Endothelial cell of hepatic sinusoid (primary cell): ENCODE results near the gene RNU2-1.
"Not testable (repeated sequence)": the region's sequence is repeated elsewhere in the genome, so short reads cannot be mapped to it uniquely, and the experiment has no call there.

Experiments used
- in situ Hi-C: cut with HindIII; loops from 2 replicates; pipeline ENCODE4 v1.10.0; 2017; ENCODE audit warnings: low sequenced_read_pairs

The RNU2-1 gene

DNA sequence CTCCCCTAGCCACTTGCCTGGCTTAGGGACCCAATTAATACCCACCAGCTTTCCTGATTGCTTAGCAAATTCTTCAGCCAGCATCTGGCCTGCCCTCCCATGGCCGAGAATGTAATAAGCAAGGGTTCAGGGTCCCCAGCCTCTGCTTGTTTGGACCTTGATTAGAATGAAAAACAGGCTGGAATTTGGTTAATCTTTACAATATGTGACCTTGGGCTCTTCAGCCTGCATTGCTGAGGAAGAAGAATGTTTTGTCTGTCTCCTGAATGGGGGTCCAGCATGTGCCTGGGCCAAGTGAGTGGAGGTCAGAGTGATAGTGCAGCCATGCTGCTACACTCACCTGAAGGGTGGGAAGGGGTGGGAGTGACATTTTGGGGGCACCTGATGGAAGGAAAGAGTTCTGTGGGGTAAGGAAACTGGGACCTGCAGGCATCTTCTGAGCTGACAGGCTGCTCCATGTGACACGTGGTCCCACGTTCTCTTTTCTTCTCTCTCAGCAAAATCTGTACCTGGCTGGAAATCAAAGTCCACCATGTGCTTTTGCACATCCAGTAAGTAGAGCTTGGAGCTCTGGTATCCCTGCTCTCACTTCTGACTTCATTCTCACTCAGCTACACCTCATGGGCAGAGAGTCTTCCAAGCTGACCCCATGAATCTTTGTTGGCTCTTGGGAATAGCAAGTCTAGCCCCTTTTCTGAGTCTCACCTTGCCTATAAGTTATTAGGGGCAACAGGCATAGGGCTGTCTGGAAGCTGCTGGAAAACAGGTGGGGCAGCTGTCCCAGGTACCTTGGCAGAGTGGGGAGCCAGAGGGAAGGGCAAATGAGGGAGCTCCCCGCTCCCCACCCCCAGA lies 16.8 kb downstream of the RNU2-1 start:
- in situ Hi-C loops = no loop called here

DNA sequence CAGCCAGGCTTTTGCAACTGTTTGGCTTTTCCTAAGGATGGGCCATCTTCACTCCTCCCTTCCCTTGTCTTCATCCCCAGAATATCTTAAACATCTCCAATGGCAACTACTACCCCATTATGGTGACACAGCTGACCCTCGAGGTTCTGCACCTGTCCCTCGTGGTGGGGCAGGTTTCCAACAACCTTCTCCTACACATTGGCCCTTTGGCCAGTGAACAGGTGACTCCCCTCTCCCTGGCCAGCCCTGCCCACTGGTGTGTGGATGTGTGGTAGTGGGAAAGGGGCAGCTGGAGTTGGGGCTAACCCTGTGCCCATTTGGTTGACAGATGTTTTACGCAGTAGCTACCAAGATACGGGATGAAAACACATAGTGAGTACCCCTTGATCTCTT lies 17.4 kb downstream of the RNU2-1 start:
- in situ Hi-C loops = no loop called here

DNA sequence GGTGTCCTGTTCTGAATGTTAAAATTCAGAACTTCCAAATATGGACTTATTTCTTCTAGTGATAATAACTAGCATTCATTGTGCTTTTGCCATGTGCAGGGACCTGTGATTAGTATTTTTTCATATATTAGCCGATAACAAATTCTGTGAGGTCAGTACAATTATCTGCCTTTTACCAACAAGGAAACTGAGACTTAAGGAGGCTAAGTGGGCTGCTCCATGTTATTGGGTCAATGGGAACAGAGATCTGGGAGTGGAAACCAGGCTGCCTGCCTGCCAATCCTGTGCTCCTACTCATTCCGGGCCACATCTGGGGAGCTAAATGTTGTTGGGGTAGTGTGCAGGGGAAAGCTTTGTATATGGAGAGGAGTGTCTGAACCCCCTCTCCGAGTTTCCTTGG lies 18.4 kb downstream of the RNU2-1 start:
- in situ Hi-C loops = no loop called here

DNA sequence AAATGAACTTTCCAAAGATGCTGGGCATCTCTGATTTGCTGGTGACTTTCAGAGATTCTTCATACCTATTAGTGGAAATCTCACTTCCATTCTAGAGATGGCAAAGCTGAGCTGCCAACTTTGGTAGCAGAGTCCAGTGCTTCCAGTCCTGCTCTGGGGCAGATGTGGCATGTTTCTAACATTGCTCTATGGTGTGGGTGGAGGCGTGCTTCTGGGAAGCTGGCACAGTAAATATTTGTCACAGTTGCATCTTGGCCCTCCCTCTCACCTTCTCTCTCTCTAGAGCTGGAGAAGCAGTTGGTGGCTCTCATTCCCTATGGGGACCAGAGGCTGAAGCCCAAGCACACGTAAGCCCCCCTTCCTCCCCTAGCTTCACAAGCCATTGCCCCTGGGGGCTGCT lies 20.2 kb downstream of the RNU2-1 start:
- in situ Hi-C loops = no loop called here

DNA sequence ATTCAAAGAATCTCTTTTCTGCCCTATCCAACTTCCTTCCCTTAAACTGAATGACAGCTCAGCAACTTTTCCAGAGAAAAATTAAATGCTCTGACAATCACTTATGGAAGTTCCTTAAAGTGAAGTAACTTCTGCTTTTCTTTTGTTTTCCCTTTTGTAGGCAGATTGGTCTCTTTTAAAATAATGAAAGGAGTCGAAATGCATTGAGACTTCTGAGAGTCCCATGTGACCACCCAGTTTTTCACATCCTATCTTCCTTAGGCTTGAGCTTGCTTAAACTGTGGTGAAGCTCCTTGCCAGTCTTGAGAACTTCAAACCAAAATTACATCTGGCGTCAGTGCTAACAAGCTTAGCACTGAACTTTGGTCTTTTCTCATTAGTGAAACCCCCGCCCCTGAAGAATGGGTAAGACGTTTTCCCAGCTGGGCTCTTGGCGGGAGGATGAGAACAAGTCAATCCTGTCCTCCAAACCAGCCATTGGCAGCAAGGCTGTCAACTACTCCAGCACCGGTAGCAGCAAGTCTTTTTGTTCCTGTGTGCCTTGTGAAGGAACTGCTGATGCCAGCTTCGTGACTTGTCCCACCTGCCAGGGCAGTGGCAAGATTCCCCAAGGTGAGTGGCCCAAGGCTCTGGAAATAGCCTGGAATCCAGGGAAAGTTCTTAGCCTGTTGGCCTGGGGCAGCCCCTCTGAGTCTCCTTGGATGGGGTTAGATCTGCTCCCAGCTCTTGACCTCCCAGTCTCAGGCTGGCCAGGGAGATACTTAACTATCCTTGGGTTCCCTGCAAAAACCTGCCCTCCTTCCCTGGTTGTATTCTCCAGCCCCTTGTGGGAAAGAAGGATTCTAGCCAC lies 20.9 kb downstream of the RNU2-1 start:
- in situ Hi-C loops = no loop called here

DNA sequence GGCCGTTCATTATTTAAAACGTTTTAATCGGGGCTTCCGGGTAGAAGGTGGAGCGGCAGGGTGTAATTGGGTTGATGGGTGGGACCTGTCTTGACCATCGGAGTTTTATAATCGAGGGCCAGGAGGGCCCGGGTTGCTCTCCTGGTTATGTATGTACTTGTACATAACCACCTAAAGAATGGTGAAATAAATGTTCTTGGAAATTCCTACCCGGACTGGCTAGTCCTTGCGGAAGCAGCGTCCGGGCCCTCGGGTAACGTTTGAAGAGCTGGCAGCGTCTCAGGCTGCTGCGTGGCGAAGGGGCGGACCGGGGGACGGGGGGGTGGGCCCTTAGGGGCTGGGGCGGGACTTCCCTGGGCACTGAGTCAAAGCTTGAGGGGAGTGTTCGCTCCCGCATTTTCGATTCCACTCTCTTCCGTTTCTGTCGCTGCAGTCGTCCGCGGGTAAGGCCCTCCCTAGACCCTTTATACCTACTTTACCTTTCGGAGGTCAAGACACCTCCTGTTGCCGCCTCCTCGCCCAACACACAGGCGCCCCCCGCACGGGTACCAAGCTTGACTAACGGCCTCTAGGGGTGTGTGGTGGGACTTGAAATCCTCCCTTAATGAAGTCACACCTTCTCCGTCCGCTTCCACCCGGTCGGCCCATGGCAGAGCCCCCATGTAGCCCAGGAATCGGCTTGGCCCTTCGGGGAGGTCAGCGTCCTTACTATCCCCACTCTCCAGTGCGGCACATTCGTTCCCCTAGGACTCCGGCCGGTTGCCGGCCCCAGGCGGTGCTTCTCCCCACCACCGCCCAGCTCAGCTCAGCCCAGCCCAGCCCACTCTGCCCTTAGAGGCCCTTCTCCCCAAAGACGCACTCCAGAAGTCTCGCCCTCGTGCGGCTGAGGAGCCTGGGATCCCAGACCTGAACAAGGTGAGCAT lies 22.0 kb downstream of the RNU2-1 start, which contains the start of gene TMEM106A:
Gene TMEM106A, plus strand, starts transcription at position 396 of the 923 bp plus-strand sequence. CDS start 1,167 bp downstream, outside the sequence.
- in situ Hi-C loops = no loop called here

DNA sequence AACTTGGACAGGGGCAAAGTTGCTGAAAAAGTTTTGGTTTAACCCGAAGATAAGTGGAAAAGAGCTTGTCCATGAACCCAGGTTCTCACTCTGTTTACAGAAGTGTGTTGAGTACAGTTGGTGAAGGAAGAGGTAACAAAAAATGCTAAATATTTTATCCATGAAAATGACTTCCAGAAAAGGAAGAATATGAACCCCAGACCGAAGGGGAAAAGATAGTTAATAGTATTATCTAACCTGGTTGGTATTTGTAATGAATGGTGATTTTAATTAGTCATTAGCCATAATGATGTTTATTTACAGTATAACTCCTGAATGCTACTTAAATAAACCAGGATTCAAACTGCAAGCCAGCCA lies 22.7 kb downstream of the RNU2-1 start:
- in situ Hi-C loops = no loop called here

DNA sequence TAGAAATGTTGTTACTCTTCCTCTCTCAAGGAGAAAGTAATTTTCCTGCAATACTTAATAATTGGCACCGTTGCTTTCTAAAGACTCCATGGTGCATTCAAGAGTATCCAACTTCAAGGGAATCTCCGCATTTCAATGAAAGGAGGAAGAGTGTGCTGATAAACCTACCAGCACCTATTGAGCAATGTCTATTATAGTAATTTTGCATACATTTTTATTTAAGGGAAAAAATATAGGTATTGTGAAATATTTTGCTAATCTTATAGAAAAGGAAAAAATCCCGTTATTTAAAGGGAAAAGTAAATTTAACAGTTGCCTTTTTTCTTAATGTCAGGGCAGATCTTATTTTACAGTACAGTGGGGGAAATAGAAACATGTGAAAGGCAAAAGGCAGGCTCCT lies 23.2 kb downstream of the RNU2-1 start:
- in situ Hi-C loops = no loop called here

DNA sequence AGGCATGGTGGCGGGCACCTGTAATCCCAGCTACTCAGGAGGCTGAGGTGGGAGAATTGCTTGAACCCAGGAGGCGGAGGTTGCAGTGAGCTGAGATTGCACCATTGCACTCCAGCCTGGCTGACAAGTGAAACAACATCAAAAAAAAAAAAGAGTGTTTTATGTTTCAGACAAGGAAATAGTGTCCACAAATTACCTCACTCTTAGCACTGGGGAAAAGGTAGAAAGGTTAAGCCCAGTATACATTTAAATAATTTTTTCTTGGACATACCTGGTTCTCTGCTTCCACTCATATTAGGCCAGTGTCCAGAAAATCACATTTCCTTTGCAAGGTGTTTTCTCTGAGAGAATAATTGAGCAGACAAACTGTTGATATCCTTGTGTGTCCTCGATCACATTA lies 30.8 kb downstream of the RNU2-1 start:
- in situ Hi-C loops = not testable (repeated sequence)

DNA sequence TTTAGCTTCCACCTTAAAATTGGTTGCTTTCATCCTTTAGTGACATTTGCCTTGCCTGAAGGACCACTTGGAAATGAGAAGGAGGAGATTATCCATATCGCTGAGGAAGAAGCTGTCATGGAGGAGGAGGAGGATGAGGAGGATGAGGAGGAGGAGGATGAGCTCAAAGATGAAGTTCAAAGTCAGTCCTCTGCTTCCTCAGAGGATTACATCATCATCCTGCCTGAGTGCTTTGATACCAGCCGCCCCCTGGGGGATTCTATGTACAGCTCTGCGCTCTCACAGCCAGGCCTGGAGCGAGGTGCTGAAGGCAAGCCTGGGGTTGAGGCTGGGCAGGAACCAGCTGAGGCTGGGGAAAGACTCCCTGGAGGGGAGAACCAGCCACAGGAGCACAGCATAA lies 33.6 kb downstream of the RNU2-1 start:
- in situ Hi-C loops = no loop called here

DNA sequence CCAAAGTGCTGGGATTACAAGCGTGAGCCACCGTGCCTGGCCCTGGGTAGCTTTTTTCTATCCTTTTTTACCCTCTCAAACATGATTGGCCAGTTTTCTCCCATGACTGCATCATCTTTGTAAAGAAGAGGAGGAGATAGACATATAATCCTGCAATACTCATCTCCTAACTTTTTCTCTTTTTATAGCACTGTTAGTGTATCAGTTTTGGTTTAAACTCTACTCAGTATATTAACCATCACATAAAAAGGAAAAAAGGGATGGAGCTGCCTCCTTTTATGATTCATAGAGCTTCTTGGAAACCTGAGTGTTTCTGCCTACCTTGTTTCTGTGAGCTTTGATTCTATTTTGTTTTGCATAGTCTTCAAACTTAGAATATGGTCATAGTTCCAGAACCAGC lies 34.1 kb downstream of the RNU2-1 start:
- in situ Hi-C loops = no loop called here

DNA sequence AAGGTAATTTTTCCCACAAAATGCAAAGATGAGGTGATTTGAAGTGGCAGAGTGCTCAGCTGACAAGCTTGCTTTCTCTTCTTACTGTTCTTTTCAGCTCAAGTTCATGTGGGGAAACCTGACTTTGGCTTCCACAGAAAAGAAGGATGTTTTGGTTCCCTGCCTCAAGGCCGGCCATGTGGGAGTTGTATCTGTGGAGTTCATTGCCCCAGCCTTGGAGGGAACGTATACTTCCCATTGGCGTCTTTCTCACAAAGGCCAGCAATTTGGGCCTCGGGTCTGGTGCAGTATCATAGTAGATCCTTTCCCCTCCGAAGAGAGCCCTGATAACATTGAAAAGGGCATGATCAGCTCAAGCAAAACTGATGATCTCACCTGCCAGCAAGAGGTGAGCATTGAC lies 40.5 kb downstream of the RNU2-1 start:
- in situ Hi-C loops = no loop called here

DNA sequence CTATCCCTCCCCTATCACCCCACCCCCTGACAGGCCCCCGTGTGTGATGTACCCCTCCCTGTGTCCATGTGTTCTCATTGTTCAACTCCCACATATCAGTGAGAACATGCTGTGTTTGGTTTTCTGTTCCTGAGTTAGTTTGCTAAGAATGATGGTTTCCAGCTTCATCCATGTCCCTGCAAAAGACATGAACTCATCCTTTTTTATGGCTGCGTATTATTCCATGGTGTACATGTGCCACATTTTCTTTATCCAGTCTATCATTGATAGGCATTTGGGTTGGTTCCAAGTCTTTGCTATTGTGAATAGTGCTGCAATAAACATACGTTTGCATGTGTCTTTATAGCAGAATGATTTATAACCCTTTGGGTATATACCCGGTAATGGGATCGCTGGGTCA lies 47.1 kb downstream of the RNU2-1 start:
- in situ Hi-C loops = not testable (repeated sequence)

DNA sequence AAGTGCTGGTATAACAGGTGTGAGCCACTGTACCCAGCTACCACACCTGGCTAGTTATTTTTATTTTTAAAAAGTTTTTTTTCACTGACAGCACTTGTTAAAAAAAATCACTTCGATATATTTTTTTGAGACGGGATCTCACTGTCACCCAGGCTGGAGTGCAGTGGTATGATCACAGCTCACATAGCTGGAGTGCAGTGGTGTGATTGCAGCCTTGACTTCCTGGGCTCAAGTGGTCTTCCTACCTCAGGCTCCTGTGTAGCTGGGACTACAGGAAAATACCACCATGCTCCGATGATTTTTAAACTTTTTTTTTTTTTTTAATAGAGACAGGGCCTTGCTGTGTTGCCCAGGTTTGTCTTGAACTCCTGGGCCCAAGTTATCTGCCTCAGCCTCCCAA lies 49.9 kb downstream of the RNU2-1 start:
- in situ Hi-C loops = no loop called here
